GM19395 (cell line): ENCODE data around the gene APLF.
"Not testable (repeated sequence)": the region's sequence is repeated elsewhere in the genome, so short reads cannot be mapped to it uniquely, and the experiment has no call there.

Experiments used
- ATAC-seq: cut with Tn5 transposase; IDR thresholded peaks from one replicate; pipeline ENCODE4 v1.9.1; 2021; ENCODE audit warnings: mild to moderate bottlenecking, moderate library complexity; ENCODE audit not compliant: unreplicated experiment

Gene APLF

DNA sequence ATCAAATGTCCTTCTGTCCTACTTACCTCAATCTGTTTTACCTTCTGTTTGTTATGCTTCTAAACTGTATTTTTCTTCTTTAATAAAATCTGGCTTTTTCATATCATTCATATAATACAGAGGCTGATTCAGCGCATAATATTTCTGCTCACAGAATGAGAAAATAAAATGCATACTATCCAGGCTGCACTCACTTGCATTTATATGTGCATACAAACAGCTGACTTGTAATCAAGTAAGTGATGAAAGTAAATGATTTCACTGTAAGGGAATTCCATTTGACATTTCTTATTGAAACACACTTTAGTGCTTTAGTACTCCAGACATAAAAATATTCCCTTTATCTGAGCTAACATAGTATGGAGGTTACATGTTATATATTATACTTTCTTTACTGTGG, 100.7 kb downstream of the APLF start:
- ATAC-seq = no peak

DNA sequence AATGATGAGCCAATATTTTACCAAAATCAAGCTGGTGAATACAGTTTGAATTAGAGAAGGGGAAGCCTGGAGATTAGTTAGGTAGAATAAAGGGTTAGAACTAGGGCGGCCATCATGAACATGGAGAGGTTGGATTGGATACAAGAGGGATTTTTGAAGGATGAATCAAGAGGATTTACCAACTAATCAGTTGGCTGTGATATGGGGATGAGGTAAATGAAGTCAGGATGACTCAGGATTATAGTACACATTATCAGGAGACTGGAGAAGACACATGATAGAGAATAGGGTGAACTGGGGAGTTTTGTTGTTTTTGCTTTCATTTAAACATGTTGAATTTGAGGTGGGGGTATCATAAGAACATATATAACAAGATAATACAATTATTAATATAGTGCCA, 102.2 kb downstream of the APLF start:
- no peak for ATAC-seq

DNA sequence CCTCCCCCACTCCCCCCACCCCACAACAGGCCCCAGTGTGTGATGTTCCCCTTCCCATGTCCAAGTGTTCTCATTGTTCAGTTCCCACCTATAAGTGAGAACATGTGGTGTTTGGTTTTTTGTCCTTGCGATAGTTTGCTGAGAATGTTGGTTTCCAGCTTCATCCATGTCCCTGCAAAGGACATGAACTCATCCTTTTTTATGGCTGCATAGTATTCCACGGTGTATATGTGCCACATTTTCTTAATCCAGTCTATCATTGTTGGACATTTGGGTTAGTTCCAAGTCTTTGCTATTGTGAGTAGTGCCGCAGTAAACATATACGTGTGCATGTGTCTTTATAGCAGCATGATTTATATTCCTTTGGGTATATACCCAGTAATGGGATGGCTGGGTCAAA, 103.0 kb downstream of the APLF start:
- ATAC-seq = not testable (repeated sequence)

DNA sequence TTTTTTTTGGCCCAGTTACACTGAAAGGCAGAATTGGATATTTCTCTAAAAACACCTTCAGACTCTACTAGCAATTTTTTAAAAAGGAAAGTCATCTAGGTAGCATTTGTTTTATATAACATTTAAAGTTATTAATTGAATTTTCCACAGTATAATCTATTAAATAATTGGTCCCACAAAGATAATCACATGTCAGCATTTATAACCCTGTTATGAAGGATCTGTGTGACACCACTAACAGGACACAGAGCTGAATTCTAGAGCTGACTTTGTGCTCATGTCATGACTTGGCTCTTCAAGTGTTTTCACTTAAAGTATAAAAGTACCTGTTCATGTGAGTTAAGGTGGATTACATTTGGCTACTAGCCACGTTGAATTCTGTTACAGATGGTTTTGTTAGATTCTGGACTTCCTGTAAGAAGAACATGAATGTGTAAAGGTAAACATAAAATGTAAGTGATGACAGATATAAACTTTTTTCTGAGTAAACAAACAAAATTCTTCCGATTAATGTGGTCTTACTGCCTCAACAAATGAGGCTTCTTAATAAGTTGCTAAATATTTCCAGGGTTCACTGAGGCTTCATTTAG, 106.9 kb downstream of the APLF start:
- no peak for ATAC-seq

DNA sequence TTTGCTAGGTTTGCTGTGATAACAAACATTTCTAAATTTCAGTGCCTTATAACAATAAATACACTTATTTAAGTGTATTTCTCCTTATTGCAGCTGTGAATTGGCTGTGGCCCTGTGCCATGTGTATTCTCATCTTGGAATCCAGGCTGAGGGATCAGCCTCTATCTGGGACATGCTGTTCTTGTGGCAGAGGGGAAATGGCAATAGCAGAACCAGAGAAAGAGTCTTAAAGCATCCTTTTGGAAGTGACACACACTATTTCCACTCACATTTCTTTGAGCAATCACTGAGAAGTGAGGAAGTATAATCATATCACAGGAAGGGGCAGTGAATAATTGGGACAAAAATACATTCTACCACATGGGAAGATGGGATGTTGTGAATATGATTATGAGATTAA, 109.8 kb downstream of the APLF start:
- ATAC-seq = no peak

DNA sequence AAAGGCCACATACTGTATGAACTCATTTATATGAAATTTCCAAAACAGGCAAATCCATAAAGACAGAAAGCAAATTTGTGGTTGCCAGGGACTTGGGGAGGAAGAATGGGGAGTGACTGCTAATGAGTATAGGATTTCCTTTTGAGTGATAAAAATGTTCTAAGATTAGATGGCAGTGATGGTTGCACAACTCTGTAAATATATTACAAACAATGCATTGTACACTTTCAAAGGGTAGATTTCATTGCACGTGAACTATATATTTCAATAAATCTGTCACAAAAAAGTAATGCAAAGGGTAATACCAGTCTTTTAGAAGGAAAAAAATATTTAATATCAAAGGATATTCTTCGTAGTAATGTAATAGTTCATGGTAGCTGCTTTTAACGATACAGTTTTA, 112.3 kb downstream of the APLF start:
- ATAC-seq = no peak

DNA sequence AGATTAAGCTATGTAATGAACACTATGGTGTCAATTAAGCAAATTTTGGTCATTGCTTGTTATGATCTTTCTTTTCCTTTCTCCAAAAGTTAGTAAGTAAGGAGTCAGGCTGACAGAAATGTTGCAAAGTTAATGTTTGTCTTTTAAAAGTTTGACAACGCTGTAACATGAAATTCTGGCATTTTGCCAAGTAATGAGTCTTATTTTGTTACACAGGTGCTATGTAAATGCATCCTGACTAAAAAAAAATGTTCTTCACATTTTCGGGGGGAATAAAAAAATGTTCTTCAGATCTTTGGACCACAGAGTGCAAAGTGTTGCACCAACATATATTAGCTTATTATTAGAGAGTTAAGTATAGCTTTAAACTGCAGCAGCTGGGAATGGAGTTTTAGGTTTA, 121.2 kb downstream of the APLF start:
- no peak for ATAC-seq

DNA sequence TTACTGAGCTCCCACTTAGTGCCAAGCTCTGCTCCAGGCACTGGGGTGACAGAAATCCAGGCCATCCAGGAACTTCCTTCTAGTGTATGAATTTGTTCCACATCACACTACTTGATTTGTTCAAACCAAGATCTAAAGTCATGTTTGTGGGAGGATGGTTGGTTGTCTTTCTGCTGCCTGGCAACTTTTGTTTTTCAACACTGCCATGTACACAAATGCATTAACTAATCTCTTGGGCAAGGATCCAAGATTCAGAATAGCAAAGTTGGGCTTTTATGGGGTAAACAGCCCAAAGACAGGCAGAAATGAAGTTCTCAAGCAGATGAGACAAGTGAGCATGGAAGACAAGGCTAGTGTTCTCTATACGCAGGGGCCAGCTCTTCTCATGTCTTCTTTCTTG, 122.6 kb downstream of the APLF start:
- no peak for ATAC-seq

DNA sequence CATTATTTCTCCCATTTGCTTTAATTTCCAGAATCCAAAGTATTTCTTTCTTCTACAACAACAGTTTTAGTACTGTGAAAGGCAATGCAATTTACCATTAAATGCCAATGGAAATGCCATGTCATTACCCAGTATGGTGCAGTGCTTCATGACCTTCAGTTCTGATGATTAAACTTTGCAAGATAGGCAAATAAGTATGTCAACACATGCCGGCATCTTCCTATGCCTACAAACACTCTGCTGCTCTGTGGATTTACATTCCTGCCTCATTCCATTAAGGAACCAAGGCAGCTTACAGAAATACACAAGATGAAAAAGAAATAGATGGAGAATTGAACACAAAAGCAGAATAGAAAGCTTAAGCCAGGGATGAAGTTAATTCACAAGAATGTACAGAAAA, 123.3 kb downstream of the APLF start:
- no peak for ATAC-seq

DNA sequence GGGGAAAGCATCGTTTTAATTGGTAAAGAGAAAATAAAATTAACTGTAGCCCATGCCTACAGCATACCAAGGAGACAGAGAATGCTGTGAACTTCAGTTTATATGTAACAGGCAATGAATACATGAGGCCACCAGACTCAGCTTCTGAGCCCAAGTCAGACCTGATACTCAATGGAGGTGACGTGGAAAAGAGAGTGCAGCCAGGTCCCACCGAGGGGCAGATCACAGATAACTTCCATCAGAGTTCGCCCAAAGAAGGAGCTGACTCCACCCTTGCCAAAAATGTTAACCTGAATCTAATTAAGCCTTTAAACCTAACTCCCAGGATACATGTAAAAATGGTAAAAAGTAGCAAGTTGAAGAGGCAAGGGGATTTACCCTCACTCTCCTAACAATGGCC, 123.8 kb downstream of the APLF start:
- ATAC-seq = no peak

DNA sequence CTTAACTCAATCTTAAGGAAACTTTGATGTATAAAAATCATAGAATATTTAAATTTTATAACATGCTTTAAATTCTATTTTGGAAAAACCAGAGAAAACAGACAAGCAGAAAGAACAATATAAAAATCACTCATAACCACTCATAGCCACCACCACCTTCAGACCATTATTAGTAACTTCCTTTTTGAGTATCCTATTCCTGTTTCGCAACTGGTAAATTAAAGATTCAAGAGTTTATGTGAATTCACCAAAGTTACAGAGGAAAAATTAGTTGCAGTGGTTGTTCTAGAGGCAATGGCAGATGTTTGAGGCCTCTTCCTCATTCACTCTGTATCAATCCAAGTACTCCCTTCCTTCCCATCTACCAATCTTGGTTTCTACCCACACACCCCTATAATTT, 126.7 kb downstream of the APLF start:
- no peak for ATAC-seq

DNA sequence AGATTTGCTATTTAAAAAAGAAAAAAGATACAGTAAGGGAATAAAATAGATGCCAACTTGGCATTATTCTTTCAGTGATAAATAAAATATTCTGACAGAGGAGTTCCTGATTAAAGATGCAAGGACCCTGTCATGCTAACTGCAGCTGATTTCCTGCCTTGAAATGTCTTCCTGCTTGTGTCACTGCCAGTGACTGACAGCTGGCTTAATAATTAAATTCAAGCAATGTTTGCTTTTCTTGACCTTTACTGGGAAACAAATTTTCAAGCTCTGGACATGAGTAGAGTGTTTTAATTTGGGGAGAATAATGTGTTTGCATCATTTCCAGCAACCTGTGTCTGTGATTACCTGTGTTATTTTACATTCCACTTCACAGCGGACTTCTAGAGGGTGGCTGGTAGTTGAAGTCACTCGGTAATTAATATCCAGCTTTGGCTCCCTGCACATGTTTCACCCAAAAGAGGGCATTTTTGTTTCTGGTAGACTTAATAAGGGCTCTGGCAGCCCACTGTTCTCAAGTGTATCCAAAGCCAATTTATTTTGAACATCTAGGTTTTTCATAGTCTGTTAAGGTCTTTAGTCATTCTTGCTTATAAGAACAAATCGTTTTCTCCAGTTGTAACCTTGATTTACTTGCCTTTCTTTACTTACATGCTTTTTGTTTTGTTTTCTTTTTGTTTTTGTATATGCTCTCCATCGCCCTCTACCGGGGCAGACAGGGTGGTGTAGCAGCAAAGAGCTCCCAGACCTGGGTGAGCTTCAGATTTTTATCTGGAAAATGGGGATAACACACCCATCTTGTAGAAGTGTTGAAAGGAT, 127.5 kb downstream of the APLF start:
- ATAC-seq = peak; percentile 86

DNA sequence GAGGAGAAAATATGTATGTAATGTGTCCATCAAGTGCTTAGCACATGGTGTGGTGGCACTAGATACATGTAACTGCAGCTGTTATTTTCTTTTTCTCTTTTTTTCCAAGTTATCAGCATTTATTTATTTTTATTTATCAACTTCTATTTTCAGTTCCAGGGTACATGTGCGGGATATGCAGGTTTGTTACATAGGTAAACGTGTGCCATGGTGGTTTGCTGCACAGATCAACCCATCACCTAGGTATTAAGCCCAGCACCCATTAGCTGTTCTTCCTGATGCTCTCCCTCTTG, 128.1 kb downstream of the APLF start:
- ATAC-seq = not testable (repeated sequence)

DNA sequence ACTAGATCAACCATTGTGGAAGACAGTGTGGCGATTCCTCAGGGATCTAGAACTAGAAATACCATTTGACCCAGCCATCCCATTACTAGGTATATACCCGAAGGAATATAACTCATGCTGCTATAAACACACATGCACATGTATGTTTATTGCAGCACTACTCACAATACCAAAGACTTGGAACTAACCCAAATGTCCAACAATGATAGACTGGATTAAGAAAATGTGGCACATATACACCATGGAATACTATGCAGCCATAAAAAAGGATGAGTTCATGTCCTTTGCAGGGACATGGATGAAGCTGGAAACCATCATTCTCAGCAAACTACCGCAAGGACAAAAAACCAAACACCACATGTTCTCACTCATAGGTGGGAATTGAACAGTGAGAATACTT, 133.1 kb downstream of the APLF start:
- ATAC-seq = not testable (repeated sequence)

DNA sequence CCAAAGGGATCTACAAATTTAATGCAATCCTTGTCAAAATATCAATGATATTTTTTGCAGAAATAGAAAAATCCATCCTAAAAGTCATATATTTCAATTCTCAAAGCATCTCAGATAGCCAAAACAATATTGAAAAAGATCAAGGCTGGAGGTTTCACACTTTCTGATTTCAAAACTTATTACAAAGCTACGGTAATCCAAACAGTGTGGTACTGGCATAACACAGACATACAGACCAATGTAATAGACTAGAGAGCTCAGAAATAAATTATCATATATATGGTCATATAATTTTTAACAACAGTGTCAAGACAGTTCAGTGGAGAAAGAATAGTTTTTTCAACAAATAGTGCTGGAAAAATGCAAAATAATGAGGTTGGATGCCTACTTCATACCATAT, 135.7 kb downstream of the APLF start:
- no peak for ATAC-seq

DNA sequence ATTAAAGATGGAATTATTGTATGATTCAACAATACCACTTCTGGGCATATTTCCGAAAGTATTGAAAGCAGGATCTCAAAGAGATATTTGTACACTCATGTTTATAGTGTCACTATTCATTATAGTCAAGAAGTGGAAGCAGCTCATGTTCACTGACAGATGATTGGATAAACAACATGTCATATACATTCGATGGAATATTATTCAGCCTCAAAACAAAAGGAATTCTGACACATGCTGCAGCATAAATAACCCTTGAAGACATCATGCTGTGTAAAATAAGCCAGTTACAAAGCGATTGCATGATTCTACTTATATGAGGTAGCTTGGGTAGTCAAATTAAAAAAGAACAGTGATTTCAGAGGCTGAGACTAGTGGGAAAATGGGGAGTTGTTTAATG, 136.7 kb downstream of the APLF start:
- ATAC-seq = no peak

DNA sequence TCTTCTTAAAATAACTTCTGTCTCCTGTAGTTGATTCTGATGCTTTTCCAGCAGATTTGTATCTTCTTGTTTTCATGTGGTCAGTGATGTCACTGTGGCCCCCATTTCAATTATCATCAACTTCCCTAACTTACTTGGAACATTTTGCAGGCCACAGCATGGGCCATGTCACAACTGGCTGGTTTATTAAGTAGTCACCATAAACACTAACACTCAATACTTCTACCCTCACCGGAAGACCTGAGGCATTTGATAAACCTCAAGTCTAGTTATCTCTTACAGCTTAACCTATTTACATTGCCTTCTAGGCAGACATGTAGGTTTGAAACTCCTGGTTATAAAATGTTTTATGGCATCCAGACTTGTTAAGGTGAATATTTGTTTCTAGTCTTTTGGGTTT, 138.6 kb downstream of the APLF start:
- no peak for ATAC-seq

DNA sequence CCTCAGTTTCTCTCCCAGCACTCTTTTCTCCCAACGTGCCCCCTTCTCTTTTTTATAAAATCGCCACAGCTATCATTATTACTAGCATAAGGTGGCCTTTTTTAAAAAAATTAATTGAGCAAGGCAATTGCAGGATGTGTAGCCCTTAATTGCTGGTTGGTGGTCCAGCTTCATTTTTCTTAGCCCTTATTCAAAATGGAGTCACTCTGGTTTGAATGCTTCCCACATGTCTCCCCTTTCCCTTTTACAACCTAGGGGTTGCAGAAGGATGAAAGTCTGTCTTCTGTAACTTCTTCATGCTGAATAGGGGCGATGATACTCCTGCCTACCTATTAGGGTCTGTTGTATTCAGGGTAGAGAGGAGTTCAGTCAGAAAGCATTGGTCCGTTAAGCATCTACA, 139.4 kb downstream of the APLF start:
- no peak for ATAC-seq

DNA sequence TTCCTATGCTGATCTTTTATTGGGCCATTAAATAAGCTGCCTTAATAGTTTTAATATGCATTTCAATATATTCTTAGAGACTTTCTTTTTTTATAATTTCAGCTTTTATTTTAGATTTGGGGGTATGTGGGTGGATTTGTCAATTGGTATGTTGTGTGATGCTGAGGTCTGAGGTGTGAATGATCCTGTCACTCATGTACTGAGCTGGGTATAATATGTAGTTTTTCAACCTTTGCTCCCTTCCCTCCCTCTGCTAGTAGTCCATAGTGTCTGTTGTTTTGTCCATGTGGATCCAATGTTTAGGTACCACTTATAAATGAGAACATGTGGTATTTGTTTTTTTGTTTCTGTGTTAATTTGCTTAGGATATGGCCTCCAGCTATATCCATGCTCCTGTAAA, 140.5 kb downstream of the APLF start:
- no peak for ATAC-seq

DNA sequence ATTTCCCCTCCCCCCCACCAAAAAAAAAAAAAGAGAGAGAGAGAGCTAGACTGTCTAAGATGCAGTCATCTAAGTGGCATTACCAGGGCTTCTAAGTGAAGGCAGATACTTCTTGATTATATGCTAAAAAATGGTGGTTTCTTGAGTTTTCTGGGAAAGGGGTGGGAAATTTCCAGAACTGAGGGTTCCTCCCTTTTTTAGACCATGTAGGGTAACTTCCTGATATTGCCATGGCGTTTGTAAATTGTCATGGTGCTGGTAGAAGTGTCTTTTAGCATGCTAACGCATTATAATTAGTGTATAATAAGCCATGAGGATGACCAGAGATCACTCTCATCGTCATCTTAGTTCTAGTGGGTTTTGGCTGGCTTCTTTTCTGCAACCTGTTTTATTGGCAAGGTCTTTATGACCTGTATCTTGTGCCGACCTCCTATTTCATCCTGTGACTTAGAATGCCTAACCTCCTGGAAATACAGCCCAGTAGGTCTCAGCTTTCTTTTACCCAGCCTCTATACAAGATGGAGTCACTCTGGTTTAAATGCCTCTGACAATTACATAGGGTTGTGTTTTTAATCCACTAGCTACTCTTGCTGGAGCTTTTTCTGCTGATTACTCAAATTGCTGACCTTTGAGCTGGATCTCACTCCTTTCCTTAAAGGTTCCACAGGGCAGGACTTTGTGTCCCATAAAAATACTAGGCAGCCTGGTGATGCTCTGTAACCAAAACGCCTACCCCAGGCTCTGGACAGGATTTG, 145.6 kb downstream of the APLF start:
- ATAC-seq = no peak

DNA sequence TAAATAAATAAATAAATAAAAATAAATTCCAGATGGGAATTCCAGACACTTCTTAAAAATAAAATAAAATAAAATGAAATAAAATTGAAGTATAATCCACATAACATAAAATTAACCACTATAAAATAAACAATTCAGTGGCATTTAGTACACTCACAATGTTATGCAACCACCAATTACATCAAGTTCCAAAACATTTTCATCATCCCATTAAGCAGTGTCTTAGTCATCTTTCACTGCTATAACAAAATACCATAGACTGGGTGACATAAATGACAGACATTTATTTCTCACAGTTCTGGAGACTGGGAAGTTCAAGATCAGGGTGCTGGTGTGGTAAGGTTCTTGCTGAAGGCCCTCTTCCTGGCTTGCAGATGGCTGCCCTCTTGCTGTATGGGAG, 153.4 kb downstream of the APLF start:
- no peak for ATAC-seq

DNA sequence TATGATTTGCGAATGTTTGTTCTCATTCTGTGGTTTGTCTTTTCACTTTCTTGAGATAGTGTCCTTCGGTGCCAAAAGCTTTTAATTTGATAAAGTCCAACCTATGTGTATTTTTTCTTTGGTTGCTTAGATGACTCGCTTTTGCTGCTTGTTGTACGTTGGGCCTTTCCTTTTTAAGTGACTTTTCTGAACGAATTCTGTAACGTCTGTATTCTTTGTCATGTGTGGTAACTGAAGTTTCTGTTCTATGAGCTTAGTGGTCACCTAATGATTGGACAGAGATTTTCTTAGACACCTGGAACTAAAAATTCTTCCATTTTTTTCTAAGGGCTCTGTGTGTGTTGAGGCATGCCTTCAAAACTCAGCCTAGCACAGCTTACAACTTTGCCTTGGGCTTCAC, 156.4 kb downstream of the APLF start:
- ATAC-seq = no peak
